Neutrophil (primary cell): ENCODE results near the gene POLR1G.

Source experiments
- H3K27ac ChIP-seq: fragments of 200-600 bp; sonication (generic); 2 replicates; pipeline ENCODE4 v1.5.1; 2016; ENCODE audit warnings: mild to moderate bottlenecking, moderate library complexity
- H3K27me3 ChIP-seq: fragments of 200-600 bp; sonication (generic); 2 replicates; pipeline ENCODE4 v1.6.0; 2016; ENCODE audit warnings: mild to moderate bottlenecking
- H3K36me3 ChIP-seq: fragments of 200-600 bp; sonication (generic); 2 replicates; pipeline ENCODE4 v1.5.1; 2017
- H3K4me1 ChIP-seq, 2 experiments: fragments of 200-600 bp in 1 of 2; sonication (generic) in 1 of 2; 1 replicate in 1 of 2; 2 replicates in 1 of 2; pipeline versions ENCODE4 v1.5.1 to v1.6.1; 2013 to 2016; ENCODE audit warnings: low read depth in 1 of 2, low read length in 1 of 2, mild to moderate bottlenecking in 1 of 2, moderate library complexity in 1 of 2; ENCODE audit not compliant: control insufficient read depth in 1 of 2, insufficient read depth in 1 of 2
- H3K4me3 ChIP-seq, 2 experiments: fragments of 200-600 bp in 1 of 2; sonication (generic) in 1 of 2; 1 replicate in 1 of 2; 2 replicates in 1 of 2; pipeline ENCODE4 v1.5.1; 2013 to 2016; ENCODE audit warnings: low read depth in 1 of 2, low read length in 1 of 2, mild to moderate bottlenecking in 1 of 2, moderate library complexity in 1 of 2
- H3K9me3 ChIP-seq: fragments of 200-600 bp; sonication (generic); 2 replicates; pipeline ENCODE4 v1.5.1; 2016
- TF ChIP-seq, protein P1 (sequence below): fragments of 200-600 bp; sonication (generic); IDR thresholded peaks from 2 replicates; pipeline ENCODE4 v1.5.1; 2016; ENCODE audit warnings: antibody characterized with exemption

The POLR1G gene

DNA sequence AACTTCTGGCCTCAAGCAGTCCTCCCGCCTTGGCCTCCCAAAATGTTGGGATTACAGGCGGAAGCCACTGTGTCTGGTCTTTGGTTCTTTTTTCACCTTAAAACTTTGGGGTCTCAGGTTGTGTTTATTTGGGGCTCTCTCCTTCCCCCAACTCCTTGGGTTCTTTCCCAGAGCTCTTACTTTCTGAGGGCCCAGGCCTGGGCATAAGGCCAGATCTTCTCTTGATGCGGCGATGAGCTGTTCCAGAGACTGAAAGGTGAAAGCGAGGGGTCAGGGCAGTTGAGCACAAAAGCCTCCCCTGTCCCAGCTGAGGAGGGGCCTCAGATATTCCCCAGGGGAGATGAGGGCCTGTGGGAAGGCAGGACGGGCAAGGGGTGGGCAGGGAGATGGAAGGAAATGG is 7.1 kb downstream of the POLR1G start:
- H3K27ac ChIP-seq = no peak overlapping the region
- no peak overlapping the region for H3K4me3 ChIP-seq
- no peaks in the 10 kb centered on the region for H3K4me1 ChIP-seq
- H3K9me3 ChIP-seq = no peaks in the 10 kb centered on the region
- TF ChIP-seq, protein P1, sequence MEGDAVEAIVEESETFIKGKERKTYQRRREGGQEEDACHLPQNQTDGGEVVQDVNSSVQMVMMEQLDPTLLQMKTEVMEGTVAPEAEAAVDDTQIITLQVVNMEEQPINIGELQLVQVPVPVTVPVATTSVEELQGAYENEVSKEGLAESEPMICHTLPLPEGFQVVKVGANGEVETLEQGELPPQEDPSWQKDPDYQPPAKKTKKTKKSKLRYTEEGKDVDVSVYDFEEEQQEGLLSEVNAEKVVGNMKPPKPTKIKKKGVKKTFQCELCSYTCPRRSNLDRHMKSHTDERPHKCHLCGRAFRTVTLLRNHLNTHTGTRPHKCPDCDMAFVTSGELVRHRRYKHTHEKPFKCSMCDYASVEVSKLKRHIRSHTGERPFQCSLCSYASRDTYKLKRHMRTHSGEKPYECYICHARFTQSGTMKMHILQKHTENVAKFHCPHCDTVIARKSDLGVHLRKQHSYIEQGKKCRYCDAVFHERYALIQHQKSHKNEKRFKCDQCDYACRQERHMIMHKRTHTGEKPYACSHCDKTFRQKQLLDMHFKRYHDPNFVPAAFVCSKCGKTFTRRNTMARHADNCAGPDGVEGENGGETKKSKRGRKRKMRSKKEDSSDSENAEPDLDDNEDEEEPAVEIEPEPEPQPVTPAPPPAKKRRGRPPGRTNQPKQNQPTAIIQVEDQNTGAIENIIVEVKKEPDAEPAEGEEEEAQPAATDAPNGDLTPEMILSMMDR = no peak
- peaks cover 6% of the 10 kb centered on the region for H3K36me3 ChIP-seq
- H3K27me3 ChIP-seq = no peaks in the 10 kb centered on the region

DNA sequence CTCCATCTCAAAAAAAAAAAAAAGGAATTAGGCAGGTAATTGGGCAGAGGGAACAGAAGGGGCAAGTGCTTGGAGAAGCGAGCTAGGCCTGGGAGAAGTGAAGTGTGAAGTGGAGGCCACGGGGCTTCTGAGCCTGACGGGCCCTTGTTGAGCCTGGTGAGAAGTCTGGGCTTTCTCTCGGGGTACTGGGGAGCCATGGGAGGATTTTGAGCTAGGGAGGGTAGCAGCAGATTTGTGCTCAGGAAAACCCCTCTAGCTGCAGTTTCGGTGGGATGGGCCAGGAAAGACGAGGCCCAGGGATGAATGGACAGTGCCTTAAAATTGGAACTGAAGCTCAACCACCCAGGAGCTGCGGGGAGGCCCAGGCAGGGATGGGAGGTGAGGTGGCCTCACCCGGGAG is 8.0 kb downstream of the POLR1G start:
- TF ChIP-seq, protein P1 = no peak
- no peaks in the 10 kb centered on the region for H3K27me3 ChIP-seq
- no peak overlapping the region for H3K4me3 ChIP-seq
- no peak overlapping the region for H3K27ac ChIP-seq
- peaks cover 4 to 8% of the 10 kb centered on the region in 2 experiments for H3K4me1 ChIP-seq
- no peaks in the 10 kb centered on the region for H3K9me3 ChIP-seq
- peaks cover 6% of the 10 kb centered on the region for H3K36me3 ChIP-seq

GRCh38 chr19:45417151-45417550 is 10.7 kb downstream of the POLR1G start:
- TF ChIP-seq, protein P1 = no peak
- Histone ChIP-seq H3K27me3 (no peaks in the 10 kb centered on the region), H3K4me3 (no peak overlapping the region), H3K36me3 (peaks cover 6% of the 10 kb centered on the region), H3K4me1 (peaks cover 6 to 9% of the 10 kb centered on the region in 2 experiments), H3K9me3 (no peaks in the 10 kb centered on the region), H3K27ac (no peak overlapping the region)

- H3K27me3 ChIP-seq = no peaks in the 10 kb centered on the region
- H3K36me3 ChIP-seq = peaks cover 3% of the 10 kb centered on the region
- no peak overlapping the region for H3K27ac ChIP-seq
- TF ChIP-seq, protein P1 = no peak
- no peaks in the 10 kb centered on the region for H3K9me3 ChIP-seq
- peaks cover 17 to 22% of the 10 kb centered on the region in 2 experiments for H3K4me1 ChIP-seq
- no peak overlapping the region for H3K4me3 ChIP-seq
Measured at GRCh38 chr19:45418802-45419201, 12.4 kb downstream of the POLR1G start.

GRCh38 chr19:45419396-45419795 is 13.0 kb downstream of the POLR1G start:
- H3K27ac ChIP-seq = no peak overlapping the region

More at GRCh38 chr19:45419396-45419795, 13.0 kb downstream of the POLR1G start:
- Histone ChIP-seq H3K4me3 (no peak overlapping the region), H3K27me3 (no peaks in the 10 kb centered on the region), H3K36me3 (no peaks in the 10 kb centered on the region), H3K4me1 (peaks cover 23 to 27% of the 10 kb centered on the region in 2 experiments), H3K9me3 (no peaks in the 10 kb centered on the region)
- TF ChIP-seq, protein P1 = no peak
